Activated T-cell treated with anti-CD3 and anti-CD28 coated beads, Interleukin-2, amount 50 U/mL, for 1 hour (primary cell): ENCODE data around the gene NKTR.
"Not testable (repeated sequence)": the region's sequence is repeated elsewhere in the genome, so short reads cannot be mapped to it uniquely, and the experiment has no call there.

Source experiments
- DNase-seq: peaks from one replicate; pipeline ENCODE4 v3.0.0-alpha.2; 2020

NKTR gene

DNA sequence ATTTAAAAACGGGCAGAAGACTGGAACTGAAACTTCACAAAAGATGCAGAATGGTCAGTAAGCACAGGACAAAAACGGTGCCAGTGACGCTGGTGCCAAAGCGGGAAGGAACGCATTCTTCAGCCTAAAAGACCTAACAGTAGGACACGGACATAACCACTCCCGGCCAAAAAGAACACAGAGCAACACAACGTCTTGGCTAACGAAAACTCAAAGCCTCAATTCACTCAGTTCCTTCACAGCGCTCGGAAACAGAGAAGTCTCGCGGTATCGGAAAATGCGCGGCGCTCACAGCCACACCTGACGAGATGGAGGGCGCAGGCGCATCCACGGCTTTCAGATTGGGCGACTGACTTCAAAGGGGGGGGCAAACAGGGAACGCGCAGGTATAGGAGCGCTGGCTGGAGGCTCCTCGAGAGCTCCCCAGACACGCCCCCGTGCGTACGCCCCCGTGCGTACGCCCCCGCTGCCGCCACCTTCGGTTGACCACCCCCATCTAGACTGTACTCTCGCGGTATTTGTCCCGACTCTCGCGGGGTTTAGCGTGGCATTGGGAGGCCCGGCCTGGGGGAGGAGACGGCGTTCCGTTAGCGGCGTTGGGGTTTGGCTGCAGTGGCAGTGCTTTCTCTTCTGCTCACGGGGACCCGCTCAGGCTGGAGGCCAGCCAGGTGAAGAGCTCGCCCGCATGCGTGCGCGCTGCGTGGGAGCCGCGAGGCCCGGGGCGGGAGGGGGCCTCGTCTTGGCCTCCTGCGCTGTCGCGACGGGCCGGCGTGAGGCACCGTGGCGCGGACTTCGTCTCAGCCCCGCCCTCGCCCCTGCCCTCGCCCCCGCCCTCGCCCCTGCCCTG, at the start of gene NKTR:
Gene NKTR (plus strand): TSS at position 576 of the 847 bp plus-strand sequence. CDS start 321 bp downstream, outside the sequence.
- DNase-seq: peak; percentile 100

DNA sequence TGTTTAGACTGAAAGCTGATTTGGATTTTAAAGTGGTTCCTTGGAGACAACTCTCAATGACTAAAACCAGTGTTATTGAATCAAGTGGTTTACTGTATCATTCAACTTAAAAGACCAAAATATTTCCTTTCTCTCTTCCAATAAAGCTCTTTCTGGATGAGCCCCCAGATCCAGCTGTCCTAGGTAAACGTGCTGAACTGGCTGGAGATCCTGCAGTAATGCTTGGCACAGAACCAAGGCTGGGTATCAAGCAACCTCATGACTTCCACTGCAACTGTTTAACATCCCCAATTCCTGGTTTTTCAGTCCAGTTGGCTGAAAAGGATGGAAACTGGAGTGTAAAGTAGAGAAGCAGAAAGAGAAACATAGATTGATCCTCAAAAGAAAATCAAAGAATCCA, 47.7 kb upstream of the NKTR start:
- no peak for DNase-seq

DNA sequence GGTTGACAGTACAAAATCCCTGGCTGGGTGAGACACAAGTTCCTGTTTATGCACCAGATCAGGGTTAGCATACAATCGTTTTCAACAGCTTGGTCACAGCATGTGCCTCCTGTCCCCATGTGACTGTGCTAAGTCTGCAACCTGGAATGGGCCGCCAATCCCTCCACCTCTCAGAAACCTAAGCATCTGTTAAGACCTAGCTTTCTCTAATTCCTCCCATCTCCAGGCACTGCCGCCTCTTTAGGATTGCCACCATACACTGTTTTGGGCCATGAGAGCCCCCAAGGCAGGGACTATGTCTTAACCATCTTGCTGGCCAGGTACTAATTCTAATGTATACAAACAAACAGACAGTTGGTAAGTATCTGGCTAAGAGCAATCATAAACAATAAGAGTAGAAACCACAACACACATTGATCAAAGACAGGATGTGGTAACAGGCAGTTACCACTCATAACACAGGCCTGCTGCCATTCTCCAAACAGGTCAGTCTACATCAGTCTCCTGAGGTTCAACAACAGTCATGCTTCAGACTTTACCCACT, 44.3 kb upstream of the NKTR start:
- peak; percentile 45 for DNase-seq

GRCh38 chr3:42556817-42557216, 43.7 kb upstream of the NKTR start:
- DNase-seq: not testable (repeated sequence)

DNA sequence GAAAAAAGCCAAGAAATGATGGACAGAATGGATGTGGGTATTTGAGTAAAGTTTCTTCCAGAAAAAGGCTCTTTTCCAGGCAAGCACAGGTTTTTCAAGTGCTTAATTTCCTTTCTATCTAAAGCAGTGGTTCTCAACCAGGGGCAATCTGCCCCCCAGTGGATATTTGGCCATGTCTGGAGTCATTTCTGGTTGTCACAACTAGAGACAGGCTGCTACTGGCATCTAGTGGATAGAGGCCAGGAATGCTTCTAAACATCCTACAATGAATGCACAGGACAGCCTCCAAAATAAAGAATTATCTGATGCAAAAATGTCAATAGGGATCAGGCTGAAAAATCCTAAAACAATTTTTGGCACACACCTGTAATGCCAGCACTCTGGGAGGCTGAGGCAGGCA, 42.6 kb upstream of the NKTR start:
- DNase-seq: no peak

DNA sequence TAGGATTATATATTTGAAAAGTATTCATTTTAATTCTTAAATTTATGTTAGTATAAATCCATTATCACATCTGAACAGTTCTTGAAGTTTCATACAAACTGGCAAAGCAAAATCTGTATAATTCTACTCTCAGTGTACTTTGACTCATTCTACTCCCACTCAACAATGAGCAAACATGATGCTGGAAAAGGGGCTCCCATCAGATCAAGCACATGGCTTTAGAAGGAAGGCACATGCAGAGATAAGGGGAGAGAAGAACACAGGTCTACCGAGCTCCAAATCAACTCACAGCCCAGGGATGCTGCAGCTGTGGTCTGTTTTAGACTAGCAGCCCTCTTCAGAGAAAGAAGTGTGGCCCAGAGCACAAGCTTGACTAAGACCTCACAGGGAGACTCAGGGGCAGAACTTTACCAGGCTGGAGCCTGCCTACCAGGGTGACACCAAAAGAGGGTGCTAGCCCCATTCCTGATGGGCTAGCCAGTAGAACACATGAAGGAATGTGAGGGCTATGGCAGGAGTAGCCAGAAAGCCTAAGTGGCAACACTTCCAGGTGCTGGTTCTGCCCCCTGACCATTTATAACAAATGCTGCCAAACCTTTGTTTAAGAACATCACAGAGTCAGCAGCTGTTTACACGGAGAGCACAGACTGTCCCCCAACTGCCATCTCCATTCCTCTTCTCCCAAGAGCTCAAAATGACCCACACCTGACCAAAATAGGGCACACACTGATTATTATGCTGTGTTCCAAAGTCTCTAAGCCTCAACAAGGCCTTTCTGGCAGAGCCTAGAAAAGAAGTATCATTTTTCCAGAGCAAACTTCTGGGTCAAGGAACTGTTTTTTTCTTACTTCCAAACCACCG, 38.2 kb upstream of the NKTR start:
- DNase-seq: no peak

DNA sequence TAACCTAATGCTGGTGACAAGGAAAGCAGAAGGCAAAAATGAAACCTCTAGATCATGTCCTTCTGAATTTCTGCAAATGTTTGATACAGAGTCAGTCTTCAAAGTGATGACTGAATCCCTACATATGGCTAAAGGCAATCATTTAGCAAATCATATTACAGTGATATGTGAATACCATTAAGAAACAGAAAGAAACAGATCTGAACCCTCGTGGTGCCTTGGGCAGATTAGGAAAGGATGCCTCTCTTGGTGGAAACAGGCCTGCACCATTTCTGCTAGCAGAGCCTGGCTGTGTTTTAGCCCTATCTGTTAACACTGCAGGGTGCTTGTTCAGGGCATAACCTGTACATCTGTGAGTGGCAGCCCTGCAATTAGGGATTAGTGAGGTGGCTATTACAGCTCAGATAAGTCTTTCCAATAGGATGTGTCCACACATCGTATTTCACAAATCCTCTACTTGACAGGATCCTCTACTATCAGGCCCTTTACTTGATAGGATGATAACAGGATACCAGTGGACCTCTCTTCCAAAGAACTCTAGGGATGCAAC, 30.8 kb upstream of the NKTR start:
- DNase-seq: no peak

GRCh38 chr3:42572278-42572677, 28.2 kb upstream of the NKTR start:
- DNase-seq: no peak

- no peak for DNase-seq
Observed at GRCh38 chr3:42575137-42575741, 25.2 kb upstream of the NKTR start.

DNA sequence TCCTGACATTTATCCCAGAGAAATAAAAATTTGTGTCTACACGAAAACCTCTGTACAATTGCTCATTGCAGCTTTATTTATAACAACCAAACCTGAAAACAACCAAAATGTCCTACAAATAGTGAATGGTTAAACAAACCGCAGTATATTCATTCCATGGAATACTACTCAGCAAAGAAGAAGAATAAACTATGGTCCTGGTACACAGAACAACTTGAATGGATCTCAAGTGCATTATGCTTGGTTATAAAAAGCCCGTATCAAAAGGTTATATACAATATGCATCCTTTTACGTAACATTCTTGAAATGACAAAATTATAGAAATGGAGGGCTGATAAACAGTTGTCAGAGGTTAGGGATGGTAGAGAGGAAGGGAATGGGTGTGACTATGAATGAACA, 22.4 kb upstream of the NKTR start:
- DNase-seq: no peak

- DNase-seq: not testable (repeated sequence)
Observed at GRCh38 chr3:42579346-42579745, 21.1 kb upstream of the NKTR start.

- DNase-seq: no peak
Observed at GRCh38 chr3:42581400-42581708, 19.1 kb upstream of the NKTR start.

GRCh38 chr3:42581709-42582473, 18.6 kb upstream of the NKTR start, which contains the start of gene SEC22C:
Gene SEC22C, minus strand, starts transcription at chr3:42581967. Its CDS starts 12,921 bp downstream, at chr3:42569046.
- peak; percentile 93 for DNase-seq

- no peak for DNase-seq
Observed at GRCh38 chr3:42582474-42583070, 17.9 kb upstream of the NKTR start.

DNA sequence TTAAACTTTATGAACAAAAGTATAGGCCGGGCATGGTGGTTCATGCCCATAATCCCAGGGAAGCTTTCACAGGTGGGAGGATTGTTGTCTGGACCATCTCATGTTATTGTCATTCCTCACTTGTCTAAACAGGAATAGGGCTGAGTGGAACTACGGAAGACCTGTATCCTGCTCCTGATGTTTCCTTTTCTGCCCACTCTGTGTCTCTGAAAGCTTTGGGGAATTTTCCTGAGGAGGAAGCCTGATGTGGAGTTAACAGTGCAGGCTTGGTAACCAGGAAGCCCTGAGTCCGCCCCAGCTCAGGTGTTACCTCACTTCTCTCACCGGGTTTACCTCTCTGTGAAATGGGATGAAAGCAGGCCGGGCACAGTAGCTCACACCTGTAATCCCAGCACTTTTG, 11.9 kb upstream of the NKTR start:
- no peak for DNase-seq

DNA sequence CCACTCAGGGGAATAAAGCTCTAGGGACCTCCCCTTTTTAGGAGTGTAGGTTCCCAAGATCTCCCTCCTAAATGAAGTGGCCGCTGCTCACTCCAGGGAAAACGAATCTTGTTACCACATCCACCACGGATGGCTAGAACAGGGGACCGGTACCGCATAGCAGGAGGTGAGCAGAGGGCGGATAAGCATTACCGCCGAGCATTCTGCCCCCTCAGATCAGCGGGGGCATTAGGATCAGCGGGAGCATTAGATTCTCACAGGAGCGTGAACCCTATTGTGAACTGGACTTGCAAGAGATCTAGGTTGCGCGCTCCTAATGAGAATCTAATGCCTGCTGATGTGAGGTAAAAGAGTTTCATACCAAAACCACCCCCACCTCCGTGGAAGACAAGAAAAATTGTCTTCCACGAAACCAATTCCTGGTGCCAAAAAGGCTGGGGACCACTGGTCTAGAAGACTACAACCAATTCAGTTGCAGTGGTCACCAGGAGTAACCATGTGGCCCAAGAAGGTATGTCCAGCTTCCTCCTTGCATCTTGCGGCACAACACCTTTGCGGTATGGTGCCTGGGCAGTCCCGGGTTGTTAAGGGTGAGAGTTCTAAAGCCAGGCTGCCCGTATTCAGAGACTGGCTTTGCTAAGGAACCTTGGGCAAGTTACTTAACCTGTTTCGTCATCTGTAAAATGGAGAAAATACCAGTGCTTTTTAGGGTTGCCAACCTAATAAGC, 10.9 kb upstream of the NKTR start:
- no peak for DNase-seq

DNA sequence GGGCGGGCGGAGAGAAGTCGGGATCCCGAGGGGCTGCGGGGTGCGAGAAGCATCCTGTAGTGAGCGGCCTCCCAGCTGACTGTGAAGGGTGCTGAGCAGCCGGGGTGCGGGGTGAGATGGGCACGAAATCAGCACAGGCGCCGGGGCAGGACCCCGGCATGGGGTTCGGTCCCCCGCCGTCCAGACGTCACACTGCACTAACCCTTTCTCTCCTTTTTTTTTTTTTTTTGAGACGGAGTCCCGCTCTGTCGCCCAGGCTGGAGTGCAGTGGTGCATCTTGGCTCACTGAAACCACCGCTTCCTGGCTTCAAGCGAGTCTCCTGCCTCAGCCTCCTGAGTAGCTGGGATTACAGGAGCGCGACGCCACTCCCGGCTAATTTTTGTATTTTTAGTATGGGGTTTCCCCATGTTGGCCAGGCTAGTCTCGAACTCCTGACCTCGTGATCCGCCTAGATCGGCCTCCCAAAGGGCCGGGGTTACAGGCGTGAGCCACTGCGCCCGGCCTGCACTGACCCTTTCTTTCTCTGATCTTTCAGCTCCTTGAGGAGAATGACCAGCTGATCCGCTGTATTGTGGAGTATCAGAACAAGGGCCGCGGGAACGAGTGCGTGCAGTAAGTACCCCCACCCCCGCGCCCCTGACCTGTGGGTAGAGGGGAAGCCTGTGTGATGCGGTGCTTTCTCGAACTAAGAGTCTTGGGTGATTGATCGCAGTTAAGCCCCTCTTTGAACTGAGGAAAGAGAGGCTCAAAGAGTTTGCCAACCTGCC, 9.3 kb upstream of the NKTR start:
- DNase-seq: no peak

- DNase-seq: no peak
Observed at GRCh38 chr3:42591811-42592210, 8.7 kb upstream of the NKTR start.

DNA sequence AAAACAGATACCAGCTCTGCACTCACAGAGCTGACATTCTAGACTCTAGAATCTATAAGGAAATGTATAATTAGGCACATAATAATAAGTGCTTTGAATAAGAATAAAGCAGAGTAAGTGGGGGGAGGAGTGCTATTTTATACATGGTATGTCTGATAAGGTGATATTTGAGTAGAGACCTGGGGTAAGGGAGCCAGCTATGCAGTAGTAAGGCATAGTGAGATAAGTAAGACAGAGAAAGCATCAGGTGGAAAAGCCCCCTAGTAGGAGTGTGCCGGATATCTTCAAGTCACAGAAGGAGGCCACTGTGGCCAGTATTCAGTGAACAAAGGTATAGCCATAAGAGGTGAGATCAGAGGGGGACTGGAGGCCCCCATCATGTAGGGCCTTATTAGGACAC, 6.9 kb upstream of the NKTR start:
- no peak for DNase-seq

GRCh38 chr3:42595682-42596081, 4.8 kb upstream of the NKTR start:
- no peak for DNase-seq
